Cardiac muscle cell (in vitro differentiated cells and primary cell): Measurements from ENCODE around the gene CDH1. TPM values are rescaled to one million over a fixed set of nuclear protein-coding genes. Genes with fewer than 3 reads are reported as not detected.
"Not testable (repeated sequence)": the region's sequence is repeated elsewhere in the genome, so short reads cannot be mapped to it uniquely, and the experiment has no call there.

Source experiments
- DNase-seq, 2 donors: peaks; one replicate each; pipeline versions ENCODE4 v3.0.0 to v3.0.0-alpha.2; 2010 to 2017; ENCODE audit warnings: low read depth in 1 of 2, low spot score in 1 of 2
- H3K27ac ChIP-seq: fragments of 200-600 bp; sonication (generic); 2 replicates; pipeline ENCODE4 v1.5.1; 2016
- H3K27me3 ChIP-seq: fragments of 200-600 bp; sonication (generic); 2 replicates; pipeline ENCODE4 v1.6.0; 2016; ENCODE audit warnings: control low read depth
- H3K36me3 ChIP-seq: fragments of 200-600 bp; sonication (generic); 2 replicates; pipeline ENCODE4 v1.5.1; 2016; ENCODE audit warnings: control low read depth
- H3K4me1 ChIP-seq: fragments of 200-600 bp; sonication (generic); 2 replicates; pipeline ENCODE4 v1.8.1; 2017; ENCODE audit warnings: low read depth, mild to moderate bottlenecking, mixed run types
- H3K4me3 ChIP-seq: fragments of 200-600 bp; sonication (generic); 2 replicates; pipeline ENCODE4 v1.5.1; 2016; ENCODE audit warnings: mild to moderate bottlenecking
- H3K9me3 ChIP-seq: fragments of 200-600 bp; sonication (generic); 2 replicates; pipeline ENCODE4 v1.5.1; 2017; ENCODE audit warnings: low read depth, mild to moderate bottlenecking, control low read depth
- polyA plus RNA-seq: library from polyadenylated mRNA; unstranded; fragments of >200 nt; fragmentation: Nextera tagmentation; extraction: Ambion mirVana; gene quantifications from 2 replicates; pipeline ENCODE4 v1.2.1, GENCODE V29; 2016
- total RNA-seq: library from RNA; depleted of rRNA; stranded (reverse); fragments of >200 nt; gene quantifications from 2 replicates; pipeline ENCODE4 v1.2.3, GENCODE V29; 2016
- TF ChIP-seq, protein P1 (sequence below): IDR thresholded peaks from 2 replicates; pipeline ENCODE4 v1.5.1; 2012; ENCODE audit warnings: low read depth, mild to moderate bottlenecking, low read length

CDH1 gene
- total and polyA plus RNA-seq, 2 experiments from 2014 or later = 0.09 to 1.4 TPM

DNA sequence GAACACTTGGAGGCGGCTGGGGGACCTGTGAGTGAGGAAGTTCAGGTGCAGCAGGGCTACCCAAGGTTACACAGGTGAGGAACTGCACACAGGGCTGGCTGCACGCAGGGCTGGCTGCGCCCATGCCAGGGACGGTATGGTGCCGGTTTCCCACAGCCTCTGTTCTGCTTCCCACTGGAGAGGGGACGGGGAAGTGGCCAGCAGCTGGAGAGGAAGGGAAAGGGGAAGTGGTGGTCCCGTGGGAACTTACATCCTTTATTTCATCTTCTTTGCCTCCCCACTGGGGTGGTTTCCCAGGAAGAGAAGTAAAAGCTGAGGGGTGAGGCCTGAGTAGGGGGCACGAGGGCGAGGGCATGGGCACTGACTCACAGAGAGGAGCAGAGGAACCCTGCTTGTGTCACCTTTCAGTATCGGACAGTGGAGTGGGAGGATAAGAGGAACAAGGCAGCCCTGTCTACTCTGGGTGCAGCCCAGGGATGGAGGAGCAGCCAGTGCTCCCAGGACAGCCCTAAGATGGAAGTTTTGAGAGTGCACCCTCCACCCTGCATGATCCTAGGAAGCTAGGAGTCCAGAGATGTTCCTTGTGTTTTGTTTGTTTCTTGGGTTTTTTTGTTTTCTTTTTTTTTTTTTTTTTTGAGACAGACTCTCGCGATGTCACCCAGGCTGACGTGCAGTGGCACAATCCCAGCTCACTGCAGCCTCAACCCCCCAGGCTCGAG lies 25.5 kb upstream of the CDH1 start:
- Histone ChIP-seq H3K27me3 (no peaks in the 10 kb centered on the region), H3K4me1 (no peaks in the 10 kb centered on the region), H3K4me3 (no peak overlapping the region), H3K9me3 (no peaks in the 10 kb centered on the region), H3K27ac (no peak overlapping the region), H3K36me3 (no peaks in the 10 kb centered on the region)
- TF ChIP-seq, protein P1, sequence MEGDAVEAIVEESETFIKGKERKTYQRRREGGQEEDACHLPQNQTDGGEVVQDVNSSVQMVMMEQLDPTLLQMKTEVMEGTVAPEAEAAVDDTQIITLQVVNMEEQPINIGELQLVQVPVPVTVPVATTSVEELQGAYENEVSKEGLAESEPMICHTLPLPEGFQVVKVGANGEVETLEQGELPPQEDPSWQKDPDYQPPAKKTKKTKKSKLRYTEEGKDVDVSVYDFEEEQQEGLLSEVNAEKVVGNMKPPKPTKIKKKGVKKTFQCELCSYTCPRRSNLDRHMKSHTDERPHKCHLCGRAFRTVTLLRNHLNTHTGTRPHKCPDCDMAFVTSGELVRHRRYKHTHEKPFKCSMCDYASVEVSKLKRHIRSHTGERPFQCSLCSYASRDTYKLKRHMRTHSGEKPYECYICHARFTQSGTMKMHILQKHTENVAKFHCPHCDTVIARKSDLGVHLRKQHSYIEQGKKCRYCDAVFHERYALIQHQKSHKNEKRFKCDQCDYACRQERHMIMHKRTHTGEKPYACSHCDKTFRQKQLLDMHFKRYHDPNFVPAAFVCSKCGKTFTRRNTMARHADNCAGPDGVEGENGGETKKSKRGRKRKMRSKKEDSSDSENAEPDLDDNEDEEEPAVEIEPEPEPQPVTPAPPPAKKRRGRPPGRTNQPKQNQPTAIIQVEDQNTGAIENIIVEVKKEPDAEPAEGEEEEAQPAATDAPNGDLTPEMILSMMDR = no peak
- no peak for DNase-seq

DNA sequence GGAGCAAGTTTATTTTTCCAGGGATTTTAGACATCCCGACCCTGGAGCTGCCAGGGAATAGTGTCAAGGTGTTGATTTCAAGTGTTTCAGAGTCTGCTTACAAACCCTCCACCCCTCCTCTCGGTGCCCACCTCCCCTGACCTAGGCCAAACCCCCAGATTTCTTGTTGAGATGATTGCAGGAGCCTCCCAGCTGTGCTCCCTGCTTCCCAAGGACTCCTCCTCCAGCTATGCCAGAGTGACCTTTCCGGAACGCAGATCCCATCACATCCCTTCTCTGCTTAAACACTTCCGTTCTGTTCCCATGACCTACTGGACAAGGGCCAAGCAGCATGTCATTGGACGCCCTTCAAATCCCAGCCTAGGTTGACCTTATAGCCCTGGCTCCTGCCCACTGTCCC lies 23.7 kb upstream of the CDH1 start:
- TF ChIP-seq, protein P1 = no peak
- H3K4me3 ChIP-seq = no peak overlapping the region
- no peaks in the 10 kb centered on the region for H3K4me1 ChIP-seq
- no peak overlapping the region for H3K27ac ChIP-seq
- DNase-seq = no peak
- H3K36me3 ChIP-seq = no peaks in the 10 kb centered on the region
- no peaks in the 10 kb centered on the region for H3K27me3 ChIP-seq
- H3K9me3 ChIP-seq = no peaks in the 10 kb centered on the region

DNA sequence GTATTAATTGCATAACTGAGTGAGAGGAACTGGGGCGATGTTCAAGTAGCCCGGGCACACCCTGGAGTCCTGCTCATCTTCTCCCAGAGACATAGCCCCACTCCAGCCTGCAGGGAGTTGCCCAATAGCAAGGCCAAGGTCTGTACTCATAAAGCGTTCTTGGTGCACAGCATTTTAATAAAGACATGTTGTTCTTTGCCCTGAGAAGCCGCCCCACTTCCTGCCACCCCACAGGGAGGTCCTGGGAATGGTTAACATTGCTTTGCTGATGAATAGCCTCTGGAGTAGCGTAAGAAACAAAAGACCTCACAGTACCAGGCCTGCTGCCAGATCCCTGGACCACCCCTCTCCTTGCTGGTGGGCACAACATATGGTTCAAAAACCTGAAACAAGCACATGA lies 21.6 kb upstream of the CDH1 start:
- no peaks in the 10 kb centered on the region for H3K4me1 ChIP-seq
- no peaks in the 10 kb centered on the region for H3K36me3 ChIP-seq
- DNase-seq = peak in 1 of 2 donors; percentile 6
- H3K4me3 ChIP-seq = no peak overlapping the region
- no peaks in the 10 kb centered on the region for H3K27me3 ChIP-seq
- no peak overlapping the region for H3K27ac ChIP-seq
- no peaks in the 10 kb centered on the region for H3K9me3 ChIP-seq
- TF ChIP-seq, protein P1 = no peak

DNA sequence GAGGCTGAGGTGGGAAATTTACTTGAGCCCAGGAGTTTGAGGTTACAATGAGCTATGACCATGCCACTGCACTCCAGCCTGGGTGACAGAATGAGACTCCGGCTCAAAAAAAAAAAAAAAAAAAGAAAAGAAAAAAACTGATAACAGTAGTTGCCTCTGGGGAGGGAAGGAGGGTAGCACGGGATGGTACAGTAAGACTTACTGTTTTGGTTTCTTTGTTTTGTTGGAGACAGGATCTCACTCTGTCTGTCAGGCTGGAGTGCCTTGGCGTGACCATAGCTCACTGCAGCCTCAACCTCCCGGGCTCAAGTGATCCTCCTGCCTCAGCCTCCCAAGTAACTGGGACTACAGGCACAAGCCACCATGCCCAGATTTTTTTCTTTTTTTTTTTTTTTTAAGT lies 20.6 kb upstream of the CDH1 start:
- not testable (repeated sequence) for H3K27me3 ChIP-seq, H3K36me3 ChIP-seq, H3K4me3 ChIP-seq, H3K27ac ChIP-seq, DNase-seq, H3K4me1 ChIP-seq, H3K9me3 ChIP-seq

DNA sequence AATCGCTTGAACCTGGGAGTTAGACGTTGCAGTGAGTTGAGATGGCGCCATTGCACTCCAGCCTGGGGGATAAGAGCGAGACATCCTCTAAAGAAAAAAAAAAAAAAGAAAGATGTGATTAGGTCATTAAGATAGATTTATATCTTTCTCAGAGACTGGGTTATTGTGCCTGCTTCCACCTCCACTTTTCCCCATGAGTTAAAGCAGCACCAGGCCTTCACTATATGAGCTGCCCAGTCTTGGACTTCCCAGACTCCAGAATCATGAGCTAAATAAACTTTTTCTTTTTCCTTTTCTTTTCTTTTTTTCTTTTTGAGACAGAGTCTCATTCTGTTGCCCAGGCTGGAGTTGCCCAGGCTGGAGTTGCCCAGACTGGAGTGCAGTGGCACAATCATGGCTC lies 19.4 kb upstream of the CDH1 start:
- Histone ChIP-seq H3K4me3 (no peak overlapping the region), H3K4me1 (no peaks in the 10 kb centered on the region), H3K27ac (no peak overlapping the region), H3K36me3 (no peaks in the 10 kb centered on the region), H3K27me3 (no peaks in the 10 kb centered on the region), H3K9me3 (no peaks in the 10 kb centered on the region)
- TF ChIP-seq, protein P1 = no peak
- no peak for DNase-seq

DNA sequence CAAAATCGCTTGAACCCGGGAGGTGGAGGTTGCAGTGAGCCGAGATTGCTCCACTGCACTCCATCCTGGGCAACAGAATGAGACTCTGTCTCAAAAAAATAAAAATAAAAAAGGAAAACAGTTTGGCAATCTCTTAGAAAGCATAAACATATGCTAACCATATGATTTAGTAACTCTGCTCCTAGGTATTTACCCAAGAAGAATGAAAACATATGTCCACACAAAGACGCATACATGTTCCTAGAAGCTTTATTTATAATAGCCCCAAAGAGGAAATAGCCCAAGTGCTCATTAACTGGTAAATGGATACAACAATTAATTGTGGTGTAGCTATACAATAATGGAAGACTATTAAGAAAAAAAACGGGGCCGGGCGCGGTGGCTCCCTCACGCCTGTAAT lies 18.5 kb upstream of the CDH1 start:
- TF ChIP-seq, protein P1 = no peak
- Histone ChIP-seq H3K27ac (no peak overlapping the region), H3K4me3 (no peak overlapping the region), H3K27me3 (no peaks in the 10 kb centered on the region), H3K9me3 (no peaks in the 10 kb centered on the region), H3K36me3 (no peaks in the 10 kb centered on the region), H3K4me1 (no peaks in the 10 kb centered on the region)
- no peak for DNase-seq
